GM12864 (cell line): Measurements from ENCODE around the gene NHS.

Experiments
- DNase-seq: peaks from one replicate; pipeline ENCODE4 v3.0.0-alpha.2; 2011; ENCODE audit warnings: low read depth
- H3K4me3 ChIP-seq: 2 replicates; pipeline ENCODE4 v1.5.1; 2011; ENCODE audit warnings: mild to moderate bottlenecking, low read depth, low read length, control low read depth
- TF ChIP-seq, protein P1 (sequence below): IDR thresholded peaks from 2 replicates; pipeline ENCODE4 v1.5.1; 2011; ENCODE audit warnings: low read depth, mild to moderate bottlenecking, moderate library complexity, low read length, control low read depth, inconsistent platforms; ENCODE audit errors: missing control alignments

NHS gene

DNA sequence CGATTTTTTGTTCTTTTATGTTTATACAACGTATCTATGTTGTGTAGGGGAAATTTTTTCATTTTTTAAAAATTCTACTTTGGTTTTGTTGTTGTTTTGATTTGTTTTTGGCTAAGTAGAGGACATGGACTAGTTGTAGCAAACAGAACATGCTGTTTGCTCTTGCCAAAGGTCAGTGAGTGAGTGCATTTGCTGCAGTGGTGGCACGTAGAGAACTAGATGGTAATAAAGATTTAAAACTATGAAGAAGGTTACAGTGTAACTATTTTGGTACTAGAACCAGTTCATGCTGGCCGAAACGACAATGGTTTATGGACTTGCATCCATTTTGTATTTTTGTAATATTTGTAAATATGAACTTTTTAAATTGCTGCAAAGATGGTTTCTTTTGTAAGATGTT lies 360.4 kb downstream of the NHS start:
- no peak overlapping the region for H3K4me3 ChIP-seq
- TF ChIP-seq, protein P1, sequence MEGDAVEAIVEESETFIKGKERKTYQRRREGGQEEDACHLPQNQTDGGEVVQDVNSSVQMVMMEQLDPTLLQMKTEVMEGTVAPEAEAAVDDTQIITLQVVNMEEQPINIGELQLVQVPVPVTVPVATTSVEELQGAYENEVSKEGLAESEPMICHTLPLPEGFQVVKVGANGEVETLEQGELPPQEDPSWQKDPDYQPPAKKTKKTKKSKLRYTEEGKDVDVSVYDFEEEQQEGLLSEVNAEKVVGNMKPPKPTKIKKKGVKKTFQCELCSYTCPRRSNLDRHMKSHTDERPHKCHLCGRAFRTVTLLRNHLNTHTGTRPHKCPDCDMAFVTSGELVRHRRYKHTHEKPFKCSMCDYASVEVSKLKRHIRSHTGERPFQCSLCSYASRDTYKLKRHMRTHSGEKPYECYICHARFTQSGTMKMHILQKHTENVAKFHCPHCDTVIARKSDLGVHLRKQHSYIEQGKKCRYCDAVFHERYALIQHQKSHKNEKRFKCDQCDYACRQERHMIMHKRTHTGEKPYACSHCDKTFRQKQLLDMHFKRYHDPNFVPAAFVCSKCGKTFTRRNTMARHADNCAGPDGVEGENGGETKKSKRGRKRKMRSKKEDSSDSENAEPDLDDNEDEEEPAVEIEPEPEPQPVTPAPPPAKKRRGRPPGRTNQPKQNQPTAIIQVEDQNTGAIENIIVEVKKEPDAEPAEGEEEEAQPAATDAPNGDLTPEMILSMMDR, result no peak
- no peak for DNase-seq

DNA sequence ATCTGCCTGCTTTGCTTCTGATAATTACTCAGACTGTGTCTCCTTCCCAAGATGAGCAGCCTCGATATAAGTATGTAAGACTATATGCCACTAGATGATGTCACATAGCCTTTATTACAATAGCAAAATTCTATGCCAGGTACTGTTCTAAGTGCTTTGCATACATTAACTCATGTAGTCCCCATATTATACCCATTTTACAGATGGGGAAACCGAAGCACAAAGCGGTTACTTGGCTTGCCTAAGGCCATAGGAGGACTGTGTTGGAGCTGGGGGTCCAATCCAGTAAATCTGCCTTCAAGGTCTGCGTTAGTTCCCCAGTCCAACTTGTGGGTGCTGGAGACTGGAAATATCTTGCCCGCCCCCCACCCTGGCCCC lies 361.5 kb downstream of the NHS start:
- TF ChIP-seq, protein P1, result no peak
- peak overlapping the region; percentile 44 for H3K4me3 ChIP-seq
- no peak for DNase-seq

DNA sequence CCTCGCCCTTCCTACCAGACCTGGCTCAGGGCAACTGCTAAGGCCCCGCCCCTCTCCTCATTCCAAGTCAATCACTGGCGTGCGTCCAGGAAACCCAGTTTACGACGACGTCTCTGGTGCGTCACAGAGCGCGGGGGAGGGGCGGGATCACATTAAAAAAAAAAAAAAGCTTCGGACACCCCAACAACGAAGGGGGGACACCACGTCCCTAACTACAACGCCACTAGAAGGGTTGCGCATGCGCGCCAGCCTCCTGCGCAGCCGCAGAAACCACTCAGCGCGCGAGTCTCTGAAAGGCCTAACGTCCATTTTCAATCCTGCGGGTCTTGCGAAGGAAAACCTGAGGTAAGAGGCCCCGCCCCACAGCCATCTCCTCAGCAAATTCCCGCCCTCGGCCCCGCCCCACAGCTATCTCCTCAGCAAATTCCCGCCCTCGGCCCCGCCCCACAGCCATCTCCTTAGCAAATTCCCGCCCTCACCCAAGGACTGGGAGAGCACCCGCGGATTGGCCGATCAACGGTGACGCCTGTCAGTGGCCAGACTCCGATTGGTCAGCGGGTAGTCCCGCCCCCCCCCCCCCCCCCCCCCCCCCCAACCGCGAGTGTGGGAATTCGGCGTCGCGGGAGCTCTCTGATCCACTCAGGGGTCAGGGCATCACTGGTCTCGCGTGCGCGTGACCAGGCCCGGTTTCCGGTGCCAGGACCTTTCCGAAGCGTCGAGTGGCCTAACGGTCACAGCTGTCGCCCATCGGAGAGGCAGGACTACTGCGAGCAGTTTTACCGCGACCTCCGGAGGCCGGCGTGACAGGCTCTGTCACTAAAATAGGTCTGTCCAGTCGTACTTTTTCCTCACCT lies 362.1 kb downstream of the NHS start, which contains the start of gene SCML1:
SCML1 (plus strand) TSS at position 638 of the 854 bp plus-strand sequence. CDS start 6,694 bp downstream, outside the sequence.
- TF ChIP-seq, protein P1, result no peak
- H3K4me3 ChIP-seq, result peak within 1 kb of the TSS; percentile 44
- DNase-seq, result peak; percentile 49

DNA sequence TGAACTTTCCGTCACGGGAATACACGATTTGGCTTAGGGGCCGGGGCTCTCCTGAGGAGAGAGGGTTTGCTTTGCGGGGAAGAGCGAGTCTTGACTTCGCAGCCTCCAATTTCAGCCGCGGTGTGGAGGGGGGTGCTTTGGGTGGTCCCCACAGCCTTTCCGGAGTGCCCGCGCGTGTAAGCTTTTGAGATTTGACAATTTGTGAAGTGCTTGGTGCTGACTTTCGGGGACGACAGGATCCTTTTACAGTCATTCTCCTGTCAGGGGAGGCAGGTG lies 362.6 kb downstream of the NHS start:
- TF ChIP-seq, protein P1, result no peak
- DNase-seq, result no peak
- peak overlapping the region; percentile 4; the same call in 1 of the 2 replicates for H3K4me3 ChIP-seq

DNA sequence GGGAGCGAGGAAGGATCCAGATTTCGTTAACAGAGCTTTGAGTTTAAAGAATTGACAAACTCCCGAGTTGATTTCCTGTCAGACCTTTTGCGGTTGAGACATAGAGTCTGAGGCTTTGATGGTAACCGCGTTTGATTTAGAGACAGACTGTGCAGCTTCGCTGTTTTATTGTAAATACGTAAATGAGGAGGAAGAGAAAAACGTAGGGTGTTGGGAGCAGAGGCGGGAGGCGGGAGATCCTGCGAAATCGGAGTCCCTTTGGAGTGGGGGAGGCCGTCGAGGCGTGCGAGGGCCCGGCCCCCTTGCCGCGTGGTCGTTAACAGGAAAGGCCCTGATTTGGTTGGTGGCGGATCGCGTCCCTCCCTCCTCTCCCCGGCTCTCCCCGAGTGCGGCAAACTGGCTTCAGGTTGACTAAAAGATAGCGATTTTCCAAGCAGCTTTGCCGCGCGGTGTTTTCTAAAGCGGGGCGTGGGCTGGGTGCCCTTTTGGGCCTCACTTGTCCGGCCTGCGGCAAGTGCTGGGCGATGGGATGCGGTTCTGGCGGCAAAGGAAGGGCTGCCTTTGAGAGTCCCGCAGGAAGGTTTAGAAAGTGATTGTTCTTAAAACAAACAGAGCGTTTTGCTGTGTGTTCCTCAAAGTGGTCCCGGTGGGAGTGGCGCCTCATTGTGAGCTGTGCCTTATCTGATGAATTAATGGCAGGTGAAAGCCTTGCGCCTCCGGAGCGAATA lies 363.1 kb downstream of the NHS start:
- TF ChIP-seq, protein P1, result no peak
- H3K4me3 ChIP-seq, result peak overlapping the region; percentile 21; the same call in 1 of the 2 replicates
- no peak for DNase-seq

DNA sequence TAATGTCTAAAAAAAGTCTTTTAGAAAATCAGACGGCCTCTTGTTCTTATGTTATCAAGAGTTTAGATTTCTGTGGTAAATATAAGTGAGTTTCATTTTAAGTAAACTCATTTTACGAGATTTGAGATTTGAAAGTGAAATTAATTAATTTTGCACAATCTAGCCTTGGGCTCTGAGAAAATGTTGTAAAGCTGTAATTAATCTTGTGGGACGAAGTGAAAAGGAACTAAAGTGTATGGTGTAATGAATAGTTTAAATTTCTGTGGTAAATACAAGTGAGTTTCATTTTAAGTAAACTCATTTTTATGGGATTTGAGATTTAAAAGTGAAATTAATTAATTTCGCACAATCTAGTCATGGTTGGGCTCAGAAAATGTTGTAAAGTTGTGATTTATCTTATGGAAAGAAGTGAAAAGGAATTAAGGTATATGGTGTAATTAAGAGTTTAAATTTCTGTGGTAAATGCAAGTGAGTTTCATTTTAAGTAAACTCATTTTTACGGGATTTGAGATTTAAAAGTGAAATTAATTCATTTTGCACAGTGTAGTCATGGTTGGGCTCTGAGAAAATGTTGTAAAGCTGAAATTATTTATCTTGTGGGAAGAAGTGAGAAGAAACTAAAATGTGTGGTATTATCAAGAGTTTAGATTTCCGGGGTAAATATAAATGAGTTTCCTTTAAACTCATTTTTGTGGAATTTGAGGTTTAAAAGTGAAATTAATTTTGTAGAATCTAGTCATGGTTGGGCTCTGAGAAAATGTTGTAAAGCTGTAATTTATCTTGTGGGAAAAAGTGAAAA lies 363.9 kb downstream of the NHS start:
- H3K4me3 ChIP-seq, result no peak overlapping the region; the same call in 1 of the 2 replicates
- TF ChIP-seq, protein P1, result no peak
- no peak for DNase-seq
